Stimulated activated CD8-positive, alpha-beta memory T cell treated with anti-CD3 and anti-CD28 coated beads, Interleukin-12 subunit alpha, Interleukin-12 subunit beta, amount 100 ng/mL, for 1 hour (primary cell): Measurements from ENCODE around the gene PSMD4.
"Not testable (repeated sequence)": the region's sequence is repeated elsewhere in the genome, so short reads cannot be mapped to it uniquely, and the experiment has no call there.

ENCODE experiments used
- DNase-seq: peaks from one replicate; pipeline ENCODE4 v3.0.0-alpha.2; 2020; ENCODE audit warnings: low read depth

Gene PSMD4

GRCh38 chr1:151254217-151255213, at the start of gene PSMD4:
Gene PSMD4, plus strand, starts transcription at chr1:151254734. Its CDS starts 49 bp downstream, at chr1:151254783.
- peak; percentile 85 for DNase-seq

DNA sequence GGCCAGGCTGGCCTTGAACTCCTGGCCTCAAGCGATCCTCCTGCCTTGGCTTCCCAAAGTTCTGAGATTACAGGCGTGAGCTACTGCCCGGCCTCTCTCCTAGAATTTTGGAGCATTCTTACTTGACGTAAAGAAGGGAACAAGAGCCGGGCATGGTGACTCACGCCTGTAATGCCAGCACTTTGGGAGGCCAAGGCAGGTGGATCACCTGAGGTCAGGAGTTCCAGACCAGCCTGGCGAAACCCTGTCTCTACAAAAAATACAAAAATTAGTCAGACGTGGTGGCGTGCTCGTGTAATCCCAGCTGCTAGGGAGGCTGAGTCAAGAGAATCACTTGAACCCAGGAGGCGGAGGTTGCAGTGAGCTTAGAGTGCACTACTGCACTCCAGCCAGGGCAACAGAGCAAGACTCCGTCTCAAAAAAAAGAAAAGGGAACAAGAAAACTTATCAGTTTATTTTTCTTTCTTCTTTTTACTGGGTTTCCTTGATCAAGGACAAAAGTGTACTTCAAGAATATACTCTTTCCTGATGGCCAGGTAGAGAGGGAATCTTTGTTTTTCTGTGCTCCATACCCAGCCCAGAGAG, 49.1 kb upstream of the PSMD4 start:
- DNase-seq = not testable (repeated sequence)

DNA sequence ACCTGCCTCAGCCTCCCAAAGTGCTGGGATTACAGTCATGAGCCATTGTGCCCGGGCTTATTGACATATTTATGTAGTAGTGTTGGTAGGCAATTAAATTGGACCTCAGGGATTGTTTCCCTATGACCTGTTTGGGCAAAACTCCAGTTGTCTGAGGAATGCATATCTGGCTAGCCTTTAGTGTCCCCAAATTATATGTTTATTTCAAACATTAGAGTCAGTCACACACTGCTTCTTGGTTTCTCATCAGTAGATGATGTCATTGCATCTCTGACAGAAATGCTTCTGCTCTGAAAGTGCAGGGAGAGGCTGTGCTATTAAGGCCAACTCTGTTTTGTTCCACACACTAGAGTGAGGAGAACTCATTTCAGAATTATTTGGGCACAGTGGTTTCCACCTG, 43.7 kb upstream of the PSMD4 start:
- no peak for DNase-seq

- no peak for DNase-seq
Observed at GRCh38 chr1:151211972-151212705, 42.4 kb upstream of the PSMD4 start.

DNA sequence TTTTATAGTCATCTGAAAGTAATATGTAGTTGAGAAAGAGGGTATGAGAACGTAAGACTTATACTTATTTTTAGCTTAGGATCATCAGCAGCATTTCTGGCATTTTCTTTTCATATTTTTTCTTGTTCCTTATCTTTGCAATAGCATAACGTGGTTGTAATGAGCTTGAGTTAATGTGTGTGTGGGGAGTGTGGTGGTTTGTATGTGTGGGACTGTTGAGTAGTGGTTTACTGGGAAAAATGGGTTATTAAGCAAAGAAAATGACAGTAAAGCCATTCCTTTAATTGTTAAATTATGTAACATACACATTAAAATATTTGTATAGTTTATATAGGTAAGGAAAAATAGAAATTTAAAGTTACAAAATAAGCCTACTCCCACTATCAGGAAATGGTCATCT, 41.0 kb upstream of the PSMD4 start:
- no peak for DNase-seq

GRCh38 chr1:151221616-151222015, 32.9 kb upstream of the PSMD4 start:
- no peak for DNase-seq

DNA sequence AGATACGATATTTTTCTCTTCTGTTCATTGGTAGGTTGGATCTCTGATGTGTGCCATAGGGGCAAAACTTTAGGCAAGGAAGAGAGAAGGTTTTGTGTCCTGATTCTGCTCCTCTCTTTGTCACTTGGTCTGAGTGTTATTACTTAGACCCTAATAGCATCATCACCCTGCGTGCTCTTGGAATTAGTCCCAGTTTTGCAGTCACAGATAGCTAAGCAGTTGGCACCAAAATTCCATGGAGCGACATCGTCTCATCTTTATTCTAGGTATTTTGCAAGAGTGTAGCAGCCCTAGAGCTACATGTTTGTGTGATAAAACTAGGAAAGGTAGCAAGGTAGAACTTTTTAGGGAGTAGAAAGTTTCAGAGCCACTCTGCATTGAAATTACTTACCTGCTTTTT, 32.4 kb upstream of the PSMD4 start:
- DNase-seq = no peak

GRCh38 chr1:151235235-151235634, 19.3 kb upstream of the PSMD4 start:
- DNase-seq = no peak

DNA sequence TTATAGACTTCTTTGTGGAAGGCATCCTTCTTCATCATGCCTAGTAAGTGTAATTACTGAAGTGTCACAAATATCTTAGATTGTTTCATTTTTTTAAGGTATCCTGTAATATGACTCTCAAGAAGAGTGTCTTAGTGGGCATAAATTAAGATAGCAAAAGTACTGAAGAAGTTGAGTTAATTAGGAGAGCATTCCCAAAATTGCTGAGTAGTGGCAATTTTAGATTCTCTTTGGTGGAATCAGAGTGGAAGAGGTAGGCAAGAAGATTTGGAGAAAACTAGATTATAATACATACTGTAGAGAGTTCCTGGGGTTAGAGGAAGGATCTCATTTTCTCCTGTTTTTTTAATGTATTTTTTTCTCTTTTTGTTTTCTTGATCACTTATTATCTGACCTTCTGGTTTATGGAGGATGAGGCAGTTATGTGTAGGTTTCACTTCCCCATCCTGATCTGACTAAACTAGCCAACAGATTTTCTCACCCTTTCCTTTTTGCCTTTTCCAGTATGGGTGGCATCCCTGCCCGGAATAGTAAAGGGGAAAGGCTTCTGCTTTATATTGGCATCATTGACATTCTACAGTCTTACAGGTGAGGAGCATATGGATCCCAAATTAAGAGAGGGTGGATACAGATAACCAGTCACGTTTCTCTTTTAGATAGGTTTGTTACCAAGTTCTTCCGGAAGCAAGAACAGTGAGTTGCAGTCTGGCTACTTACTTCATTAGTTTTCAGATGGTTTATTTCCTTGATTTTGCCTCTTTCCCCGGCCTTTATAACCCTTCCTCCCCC, 16.7 kb upstream of the PSMD4 start:
- DNase-seq = no peak

- DNase-seq = no peak
Observed at GRCh38 chr1:151238467-151238739, 16.1 kb upstream of the PSMD4 start.

DNA sequence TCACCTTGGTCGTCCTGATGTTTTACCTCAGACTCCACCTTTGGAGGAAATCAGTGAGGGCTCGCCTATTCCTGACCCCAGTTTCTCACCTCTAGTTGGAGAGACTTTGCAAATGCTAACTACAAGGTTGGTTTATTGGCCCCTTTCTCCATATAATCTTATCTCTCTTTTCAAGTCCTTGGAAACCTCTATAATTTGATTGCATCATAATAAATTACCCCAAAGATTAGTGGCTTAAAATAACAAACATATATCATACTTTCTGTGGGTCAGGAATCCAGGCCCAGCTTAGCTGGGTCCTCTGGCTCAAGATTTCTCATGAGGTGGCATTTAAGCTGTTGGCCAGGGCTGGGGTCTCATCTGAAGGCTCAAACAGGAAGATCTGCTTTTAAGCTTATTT, 12.1 kb upstream of the PSMD4 start:
- no peak for DNase-seq

GRCh38 chr1:151243683-151244216, 10.8 kb upstream of the PSMD4 start:
- DNase-seq = no peak

GRCh38 chr1:151246786-151247185, 7.7 kb upstream of the PSMD4 start:
- DNase-seq = no peak

GRCh38 chr1:151251656-151252470, 2.7 kb upstream of the PSMD4 start:
- DNase-seq = peak; percentile 53

GRCh38 chr1:151255381-151255780, 847 bp downstream of the PSMD4 start:
- no peak for DNase-seq

- DNase-seq = no peak
Observed at GRCh38 chr1:151259351-151259750, 4.8 kb downstream of the PSMD4 start.

- no peak for DNase-seq
Observed at GRCh38 chr1:151265446-151266236, 11.1 kb downstream of the PSMD4 start.

DNA sequence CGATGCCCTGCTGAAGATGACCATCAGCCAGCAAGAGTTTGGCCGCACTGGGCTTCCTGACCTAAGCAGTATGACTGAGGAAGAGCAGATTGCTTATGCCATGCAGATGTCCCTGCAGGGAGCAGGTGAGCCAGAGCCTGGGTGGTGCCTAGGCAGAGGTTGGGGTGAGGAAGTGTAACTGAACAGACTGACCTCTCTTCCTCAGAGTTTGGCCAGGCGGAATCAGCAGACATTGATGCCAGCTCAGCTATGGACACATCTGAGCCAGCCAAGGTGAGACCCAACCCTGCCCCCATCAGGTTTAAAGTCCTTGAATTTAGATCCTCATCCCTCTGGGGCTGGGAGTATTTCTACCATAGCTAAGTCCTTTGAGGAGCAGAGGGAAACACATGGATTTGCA, 11.8 kb downstream of the PSMD4 start:
- no peak for DNase-seq

GRCh38 chr1:151266821-151267220, 12.3 kb downstream of the PSMD4 start:
- DNase-seq = no peak

GRCh38 chr1:151267760-151268159, 13.2 kb downstream of the PSMD4 start:
- no peak for DNase-seq
